NCI-H774 (cell line): Measurements from ENCODE around the gene BAIAP2.
A peak's percentile ranks its signal among the peaks of the same experiment; 100 is the strongest.

Source experiments
- DNase-seq: peaks from one replicate; lab custom pipeline; 2025; lab: John Stamatoyannopoulos, UW

Gene BAIAP2

DNA sequence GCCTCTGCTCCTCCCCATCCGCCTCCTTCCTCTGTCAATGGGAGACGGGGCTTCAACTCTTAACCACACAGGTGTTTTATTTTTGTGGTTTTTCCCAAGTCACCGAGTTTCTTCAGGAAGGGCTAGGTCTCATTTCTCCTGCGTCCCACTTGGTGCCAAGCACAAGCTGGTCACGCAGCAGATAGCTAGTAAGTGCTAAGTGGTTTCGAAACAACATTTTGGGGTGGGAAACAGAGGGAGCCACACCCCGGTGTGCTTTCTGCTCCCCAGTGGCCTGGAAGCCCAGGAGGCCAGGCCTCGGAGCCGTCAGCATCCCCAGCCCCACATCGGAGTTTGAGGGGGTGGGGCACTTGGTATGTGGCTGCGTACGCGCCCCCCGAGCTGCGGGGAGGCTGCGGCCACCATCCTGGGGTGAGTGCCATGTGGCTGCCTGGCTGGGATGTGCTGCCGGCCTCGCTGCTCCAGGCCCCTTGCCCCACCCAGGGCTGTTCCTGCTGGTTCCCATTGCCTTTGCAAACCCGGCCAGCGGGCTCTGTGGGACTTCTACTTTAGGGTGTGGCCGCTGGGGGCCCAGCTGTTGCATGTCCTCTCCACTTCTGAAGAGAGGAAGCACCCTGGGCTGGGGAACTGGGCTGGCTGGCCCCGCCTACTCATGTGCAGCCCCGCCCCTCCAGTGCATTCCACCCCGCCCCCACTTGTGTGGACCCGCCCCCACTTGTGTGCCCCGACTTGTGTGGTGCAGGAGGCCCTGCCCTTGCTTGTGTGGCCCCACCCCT, 55.6 kb downstream of the BAIAP2 start:
- DNase-seq, result peak; percentile 7

DNA sequence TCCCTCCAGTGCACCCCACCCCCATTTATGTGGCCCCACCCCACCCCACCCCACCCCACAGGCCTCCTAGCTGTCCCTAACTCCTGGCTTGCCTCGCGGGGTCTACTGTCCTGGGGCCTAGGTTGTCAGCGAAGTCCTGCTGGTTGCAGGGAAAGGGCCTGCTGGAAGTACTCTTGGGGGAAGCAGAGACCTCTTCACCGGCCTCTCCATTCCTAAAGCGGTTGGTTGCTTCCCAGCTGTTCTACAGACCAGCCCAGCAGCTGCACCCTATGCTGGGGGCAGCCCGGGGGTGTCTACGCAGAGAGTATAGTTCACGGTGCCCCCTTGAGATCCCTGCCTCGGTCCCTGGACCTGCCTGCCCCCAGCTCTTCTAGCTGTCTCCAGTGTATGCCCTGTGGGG, 56.2 kb downstream of the BAIAP2 start:
- no peak for DNase-seq

DNA sequence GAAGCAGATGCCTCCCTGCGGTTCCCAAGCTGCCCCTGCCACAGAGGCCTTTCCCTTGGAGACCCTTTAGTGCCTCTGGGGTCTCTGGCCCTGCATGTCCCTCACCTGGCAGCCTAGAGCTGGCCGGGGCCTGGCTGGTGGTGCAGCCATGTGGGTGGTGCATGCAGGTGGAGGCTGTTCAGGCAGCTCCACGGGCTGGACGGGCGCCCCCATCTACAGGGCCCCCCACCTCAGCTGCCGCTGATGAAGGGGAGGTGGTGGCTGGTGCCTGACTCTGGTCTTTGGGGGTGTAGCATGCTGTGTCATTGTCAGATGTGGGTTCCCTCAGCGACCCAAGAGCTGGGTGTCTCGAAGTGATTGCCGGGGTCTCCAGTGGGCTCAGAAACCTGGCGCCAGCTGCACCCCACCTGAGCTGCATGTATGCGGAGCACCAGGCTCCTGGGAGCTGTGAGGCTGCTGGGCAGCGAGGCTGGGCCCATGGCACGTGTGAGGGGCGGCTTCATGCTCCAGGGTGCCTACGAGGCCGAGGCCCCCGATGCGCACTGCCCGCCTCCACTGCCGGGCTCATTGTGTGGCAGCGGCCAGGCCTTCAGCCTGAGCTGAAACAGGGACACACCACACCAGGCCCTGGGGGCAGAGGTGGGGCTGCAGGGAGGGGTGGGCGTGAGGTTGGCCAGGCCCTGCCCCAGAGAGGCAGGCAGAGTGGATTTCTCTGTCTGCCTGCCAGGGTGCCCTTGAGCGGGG, 57.0 kb downstream of the BAIAP2 start:
- DNase-seq, result no peak

DNA sequence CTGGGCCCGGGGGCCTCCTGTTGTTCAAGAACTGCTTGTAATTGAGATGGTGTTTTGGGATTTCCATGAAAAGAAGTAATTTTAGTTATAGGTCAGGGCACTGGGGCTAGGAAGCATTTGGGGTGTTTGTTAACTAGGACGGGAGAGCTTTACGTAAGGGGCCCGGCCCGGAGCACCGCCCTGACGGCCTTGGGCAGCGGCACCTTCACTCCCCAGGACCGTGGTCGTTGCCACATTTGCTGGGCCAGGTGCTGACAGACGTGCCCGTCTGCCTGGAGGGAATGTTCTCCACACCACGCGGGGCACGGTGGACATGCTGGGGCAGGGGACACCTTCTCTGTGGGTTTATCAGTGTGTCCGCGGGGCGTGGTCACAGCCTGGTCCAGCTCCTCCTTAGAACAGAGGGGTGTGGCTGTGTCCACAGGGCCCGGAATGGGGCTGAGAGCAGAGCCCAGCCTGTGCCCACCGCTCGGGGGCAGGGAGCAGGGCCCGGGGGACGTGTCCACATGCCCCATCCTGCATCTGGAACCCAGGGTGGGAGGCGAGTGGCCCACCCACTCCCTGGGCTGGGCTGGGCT, 57.7 kb downstream of the BAIAP2 start:
- no peak for DNase-seq

DNA sequence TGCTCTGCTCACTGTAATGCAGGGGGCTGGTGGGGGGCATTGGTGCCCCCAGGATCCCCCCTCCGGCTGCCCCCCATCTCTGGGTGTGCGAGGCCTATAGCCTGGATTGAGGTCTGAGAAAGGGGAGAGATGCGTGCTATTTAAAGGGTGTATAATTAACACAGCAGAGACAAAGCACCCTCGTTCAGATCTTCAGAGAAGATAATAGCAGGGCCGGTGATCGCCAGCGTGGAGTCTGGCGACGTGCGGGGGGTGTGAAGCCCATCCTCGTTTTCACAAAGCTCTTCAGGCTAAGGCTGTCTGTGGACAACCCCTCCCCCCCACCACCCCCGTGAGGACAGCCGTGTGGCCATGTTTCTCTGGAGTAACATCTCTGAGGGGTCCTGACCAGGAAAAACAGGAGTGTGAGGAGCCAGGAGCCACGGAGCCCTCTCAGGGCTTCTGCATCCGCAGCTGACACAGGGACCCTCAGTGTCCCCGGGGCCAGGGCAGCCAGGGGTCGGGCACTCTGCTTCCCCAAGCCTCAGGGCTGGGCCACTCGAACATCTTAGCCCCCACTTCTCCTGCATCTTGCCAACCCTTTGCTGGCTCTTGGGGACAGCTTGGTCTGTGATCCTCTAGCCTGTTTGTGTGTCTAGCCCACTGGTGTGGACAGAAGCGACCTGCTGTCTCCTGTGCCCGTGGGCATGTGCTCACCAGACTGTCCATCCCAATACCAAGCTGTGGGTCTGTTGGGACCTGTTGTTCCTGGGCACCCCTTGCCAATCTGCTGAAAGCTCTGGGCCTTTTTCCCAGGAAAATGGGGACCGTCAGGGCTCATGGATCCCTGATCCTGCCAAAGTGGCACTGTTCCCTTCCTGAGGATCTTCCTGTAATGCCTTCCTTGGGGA, 58.9 kb downstream of the BAIAP2 start:
- no peak for DNase-seq

DNA sequence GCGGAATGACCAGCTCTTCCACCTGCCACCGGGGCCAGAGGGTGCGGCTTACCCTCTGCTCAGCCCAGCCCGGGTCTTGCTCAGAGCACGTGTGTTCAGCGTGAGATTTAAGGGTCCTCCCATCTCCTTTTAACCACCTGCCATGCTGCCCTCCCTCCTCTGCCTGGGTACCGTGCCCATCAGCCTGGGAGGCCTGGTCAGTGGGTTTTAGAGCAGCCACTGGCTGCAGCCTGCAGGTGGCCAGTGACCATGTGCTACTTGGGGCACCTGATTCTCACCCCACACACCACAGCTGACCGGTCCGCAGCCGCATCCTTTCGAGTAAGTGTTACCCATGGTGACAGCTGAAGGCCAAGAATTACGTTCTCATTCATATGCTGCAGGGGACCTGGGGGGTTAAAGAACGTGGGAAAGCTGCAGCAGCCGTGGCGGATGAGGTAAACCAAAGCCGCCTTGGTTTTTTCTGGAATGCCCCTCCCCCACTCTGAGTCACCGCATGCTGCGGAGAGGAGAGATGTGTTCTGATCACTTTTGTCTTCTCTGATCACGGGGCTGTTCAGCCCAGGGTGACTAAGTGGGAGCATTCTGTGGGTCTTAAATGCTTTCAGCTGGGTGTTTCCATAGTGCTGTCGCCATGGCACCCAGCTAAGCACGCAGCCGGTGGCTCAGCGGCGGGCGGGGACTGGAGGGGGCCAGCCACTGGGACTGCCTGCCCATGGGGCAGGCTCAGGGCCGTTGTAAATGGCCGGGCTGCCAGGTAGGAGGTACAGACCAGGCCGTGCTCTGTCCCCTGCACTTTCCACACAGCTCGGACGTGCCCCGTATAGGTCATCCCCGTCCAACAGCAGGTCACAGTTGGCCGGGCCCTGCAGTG, 59.8 kb downstream of the BAIAP2 start:
- peak; percentile 85 for DNase-seq

DNA sequence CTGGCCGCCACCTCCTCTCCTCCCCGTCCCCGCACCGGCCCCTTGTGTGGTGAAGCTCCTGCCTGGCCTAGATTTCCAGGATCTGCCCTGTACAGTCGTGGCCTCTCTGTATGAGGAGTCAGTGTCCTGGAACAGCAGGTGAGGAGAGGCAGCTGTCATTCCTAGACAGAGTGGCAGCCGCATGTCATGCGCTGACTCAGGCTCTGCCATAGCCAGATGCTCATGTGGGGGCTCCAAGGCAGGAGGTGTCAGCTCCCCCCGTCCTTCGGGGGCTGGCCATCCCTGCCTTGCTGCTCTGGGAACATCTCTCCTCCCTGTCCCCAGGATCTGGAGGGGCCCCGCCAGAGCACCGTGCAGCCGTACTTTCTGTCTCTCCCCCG, 60.4 kb downstream of the BAIAP2 start:
- DNase-seq, result no peak

DNA sequence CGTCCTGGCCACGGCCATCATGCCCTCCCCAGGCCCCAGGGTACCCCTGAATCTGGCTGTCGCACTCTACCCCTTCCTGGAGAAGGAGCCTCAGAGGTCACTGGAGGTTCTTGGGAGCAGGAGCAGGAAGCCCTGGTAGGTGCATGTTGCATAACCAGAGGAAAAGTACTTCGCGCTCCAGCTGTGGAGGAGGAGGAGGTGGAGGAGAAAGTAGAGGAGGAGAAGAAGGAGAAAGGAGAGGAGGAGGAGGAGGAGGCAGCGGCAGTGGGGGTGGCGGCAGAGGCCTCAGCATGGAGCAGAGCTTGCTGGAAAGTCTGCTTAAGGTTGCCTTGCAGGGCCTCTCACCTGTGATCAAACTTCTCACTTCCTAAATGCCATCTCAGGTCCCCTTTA, 61.8 kb downstream of the BAIAP2 start:
- no peak for DNase-seq

DNA sequence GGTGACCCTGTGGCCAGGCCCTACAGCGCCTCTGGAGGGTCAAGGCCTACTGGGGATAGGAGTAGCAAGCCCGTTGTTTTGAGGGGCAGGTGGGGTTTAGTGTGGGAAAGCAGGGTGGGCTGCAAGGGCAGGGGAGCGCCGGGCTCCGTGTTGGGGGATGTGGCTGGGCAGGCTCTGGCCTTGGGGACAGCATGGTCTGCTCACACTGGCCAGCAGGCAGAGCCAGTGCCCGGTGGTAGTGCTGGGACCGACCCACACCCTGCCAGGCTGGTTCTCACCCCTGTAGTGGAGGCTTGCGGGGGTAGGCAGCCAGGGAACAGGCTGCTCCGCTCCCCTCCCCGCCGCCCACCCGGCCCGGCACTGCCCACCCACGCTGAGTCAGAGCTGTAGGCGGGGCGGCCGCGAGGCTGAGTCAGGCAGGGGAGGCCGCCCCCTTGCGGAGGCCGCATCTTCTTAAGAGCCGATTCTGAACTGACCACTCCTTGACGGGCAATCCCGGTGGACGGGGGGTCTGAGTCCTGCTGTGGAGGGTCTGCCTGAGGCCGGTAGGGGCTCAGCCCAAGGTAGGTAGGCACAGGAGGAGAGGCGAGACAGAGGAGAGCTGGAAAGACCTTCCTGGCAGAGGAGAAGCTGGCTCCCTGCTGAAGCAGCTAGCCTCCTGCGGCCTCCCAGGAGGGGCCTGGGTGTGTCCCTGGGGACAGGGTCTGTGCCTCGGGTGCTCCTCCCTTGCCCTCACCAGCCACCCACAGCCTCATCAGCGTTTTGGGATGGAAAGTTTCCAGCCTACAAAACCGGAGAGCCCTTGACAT, 62.4 kb downstream of the BAIAP2 start:
- no peak for DNase-seq

DNA sequence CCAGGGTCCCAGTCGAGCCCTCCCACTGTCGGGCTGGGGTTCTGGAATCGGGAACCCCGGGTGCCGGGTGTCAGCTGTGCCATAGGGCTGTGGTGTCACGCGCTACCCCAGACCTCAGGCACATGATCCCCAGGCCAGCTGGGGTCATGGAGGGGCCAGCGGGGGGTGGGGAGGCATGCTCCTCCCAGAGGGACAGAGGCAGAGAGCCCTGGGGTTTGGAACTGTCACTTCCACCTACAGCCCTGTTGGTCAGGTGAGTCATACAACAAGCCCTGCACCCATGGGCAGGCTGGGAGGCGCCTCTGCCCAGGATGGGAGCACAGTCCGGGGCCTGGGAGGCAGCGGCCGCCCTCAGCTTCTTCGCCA, 63.0 kb downstream of the BAIAP2 start:
- DNase-seq, result no peak

DNA sequence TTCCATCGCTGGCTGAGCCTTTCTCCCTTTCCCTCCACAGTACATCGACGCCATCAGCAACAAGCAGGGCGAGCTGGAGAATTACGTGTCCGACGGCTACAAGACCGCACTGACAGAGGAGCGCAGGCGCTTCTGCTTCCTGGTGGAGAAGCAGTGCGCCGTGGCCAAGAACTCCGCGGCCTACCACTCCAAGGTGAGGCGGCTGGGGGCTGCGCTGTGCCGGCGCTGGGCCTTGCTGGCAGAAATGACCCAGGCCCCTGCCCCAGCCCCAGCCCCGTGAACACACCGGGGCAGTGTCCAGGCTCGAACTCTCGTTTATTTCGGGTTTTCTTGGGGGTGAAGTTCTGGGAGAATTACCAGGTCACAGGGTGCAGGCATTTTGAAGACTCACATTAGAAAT, 64.9 kb downstream of the BAIAP2 start:
- no peak for DNase-seq

DNA sequence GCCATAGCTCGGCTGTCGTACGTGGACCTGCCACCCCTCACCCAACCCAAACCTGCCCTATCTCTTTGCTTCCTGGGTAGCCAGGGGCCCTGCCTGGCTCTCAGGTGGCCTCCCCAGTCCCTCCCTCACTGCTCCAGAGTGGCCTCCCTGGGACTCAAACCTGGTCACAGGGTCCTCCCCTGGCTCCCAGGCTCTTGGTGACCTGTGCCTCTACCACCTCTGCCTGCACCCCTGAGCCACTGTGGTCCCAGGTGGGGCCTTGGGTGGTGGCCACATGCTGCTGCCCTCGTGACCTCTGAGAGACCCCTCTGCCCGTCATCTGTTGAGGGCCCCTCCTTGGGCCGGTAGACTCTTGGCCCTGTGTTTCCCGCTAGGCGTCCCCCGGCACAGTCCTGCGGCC, 65.7 kb downstream of the BAIAP2 start:
- DNase-seq, result no peak

DNA sequence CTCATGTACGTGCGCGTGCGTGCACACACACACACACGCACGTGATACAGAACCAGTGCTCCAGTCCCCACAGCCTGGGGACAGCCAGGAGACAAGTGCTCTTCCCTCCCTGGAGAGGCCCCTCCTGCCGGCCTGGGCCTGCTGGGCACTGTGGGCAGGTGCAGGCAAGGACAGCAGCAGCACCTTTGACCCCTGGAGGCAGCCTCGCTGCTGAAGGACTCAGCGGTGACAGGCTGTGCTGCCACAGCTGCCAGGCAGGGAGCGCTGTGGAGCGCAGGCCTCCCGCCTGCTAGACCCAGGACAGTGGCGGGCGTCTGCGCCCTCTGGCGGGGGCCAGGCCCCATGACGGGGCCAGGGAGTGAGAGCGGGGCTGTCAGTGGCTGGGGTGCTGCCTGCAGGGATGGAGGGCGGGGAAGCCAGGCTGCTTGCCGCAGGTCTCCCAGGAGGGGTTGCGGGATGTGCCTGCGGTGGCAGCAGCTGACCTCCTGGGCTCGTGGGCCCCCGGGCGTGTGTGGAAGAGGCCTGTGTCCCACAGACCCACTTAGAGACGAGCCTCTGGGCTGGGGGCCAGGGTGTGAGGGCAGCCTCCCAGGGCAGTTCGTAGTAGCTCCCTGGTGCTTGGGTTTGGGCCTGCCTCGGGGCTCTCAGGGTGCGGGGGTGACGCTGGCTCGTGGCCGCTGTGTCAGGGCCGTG, 66.8 kb downstream of the BAIAP2 start:
- DNase-seq, result peak; percentile 88

DNA sequence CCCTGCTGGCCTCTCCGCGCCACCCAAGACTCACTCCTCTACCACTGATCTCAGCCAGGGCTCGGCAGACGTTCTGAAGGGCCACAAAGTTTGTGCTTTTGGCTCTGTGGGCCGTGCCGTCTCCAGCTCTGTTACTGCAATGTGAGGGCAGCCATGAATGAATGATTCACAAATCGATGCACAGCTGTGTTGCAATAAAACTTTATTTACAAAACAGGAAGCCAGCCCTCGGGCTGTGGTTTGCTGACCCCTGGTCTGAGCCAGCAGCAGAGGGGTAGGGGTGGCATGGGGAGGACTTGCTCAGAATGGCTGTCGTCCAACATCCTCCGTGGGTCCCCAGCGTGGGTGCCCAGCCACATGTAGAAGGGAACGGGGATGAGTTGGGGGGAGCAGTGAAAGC, 67.4 kb downstream of the BAIAP2 start:
- DNase-seq, result no peak

DNA sequence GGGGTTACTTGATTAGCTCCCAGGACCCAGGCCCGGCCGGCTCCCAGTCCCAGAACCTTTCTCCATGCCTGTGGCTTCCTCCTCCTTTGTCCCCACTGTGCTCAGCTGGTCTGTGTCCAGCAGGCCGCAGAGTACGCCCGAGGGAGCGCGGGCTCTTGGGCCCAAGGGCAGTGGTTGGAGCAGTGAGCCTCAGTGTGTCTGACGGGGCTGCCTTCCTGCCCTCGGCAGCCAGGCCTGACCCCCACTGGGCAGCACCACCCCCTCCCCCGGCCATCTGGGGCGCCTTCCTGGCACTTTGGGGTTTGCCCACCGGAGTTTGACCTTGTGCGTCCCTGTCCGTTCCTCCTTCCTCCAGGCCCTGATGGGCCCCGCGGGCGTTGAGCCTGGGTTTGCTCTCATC, 67.9 kb downstream of the BAIAP2 start:
- no peak for DNase-seq

DNA sequence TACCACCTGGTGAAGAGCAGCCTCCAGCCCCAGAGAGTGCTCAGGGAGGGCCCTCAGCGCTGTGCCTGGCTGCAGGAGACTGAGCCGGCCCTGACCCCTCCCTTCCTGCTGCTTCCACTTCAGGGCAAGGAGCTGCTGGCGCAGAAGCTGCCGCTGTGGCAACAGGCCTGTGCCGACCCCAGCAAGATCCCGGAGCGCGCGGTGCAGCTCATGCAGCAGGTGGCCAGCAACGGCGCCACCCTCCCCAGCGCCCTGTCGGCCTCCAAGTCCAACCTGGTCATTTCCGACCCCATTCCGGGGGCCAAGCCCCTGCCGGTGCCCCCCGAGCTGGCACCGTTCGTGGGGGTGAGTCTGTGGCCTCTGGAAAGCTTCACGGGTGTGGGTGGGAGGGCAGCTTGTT, 68.4 kb downstream of the BAIAP2 start:
- DNase-seq, result no peak

DNA sequence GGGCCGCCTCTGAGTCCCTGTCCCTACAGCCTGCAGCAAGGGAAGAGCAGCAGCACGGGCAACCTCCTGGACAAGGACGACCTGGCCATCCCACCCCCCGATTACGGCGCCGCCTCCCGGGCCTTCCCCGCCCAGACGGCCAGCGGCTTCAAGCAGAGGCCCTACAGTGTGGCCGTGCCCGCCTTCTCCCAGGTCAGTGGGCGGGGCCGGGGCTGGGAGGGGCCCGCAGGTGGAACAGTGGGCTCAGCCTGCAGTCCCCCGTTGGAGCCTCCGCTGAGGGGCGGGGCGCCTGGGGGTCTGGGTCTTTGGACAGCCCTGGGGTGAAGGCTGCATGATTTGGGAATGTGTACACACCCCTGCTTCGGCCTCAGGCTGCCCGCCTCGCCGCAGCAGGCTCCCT, 71.8 kb downstream of the BAIAP2 start:
- no peak for DNase-seq

DNA sequence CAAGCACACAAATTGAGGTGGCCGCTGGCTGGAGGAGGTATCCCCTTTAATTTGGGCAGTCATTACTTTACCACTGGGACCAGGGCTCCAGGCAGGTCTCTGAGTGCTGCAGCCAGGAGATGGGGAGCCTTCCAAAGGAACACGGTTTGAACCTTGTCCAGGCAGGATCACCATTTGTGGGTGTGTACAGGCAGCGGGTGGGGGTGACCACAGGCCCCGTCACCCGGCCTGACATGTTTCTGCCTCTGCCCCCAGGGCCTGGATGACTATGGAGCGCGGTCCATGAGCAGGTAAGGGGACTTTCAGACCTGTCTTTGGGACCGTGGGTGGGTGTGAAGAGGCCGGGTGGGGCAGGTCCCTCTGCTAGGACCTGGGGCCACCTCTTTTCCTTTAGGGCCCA, 73.3 kb downstream of the BAIAP2 start:
- DNase-seq, result no peak

DNA sequence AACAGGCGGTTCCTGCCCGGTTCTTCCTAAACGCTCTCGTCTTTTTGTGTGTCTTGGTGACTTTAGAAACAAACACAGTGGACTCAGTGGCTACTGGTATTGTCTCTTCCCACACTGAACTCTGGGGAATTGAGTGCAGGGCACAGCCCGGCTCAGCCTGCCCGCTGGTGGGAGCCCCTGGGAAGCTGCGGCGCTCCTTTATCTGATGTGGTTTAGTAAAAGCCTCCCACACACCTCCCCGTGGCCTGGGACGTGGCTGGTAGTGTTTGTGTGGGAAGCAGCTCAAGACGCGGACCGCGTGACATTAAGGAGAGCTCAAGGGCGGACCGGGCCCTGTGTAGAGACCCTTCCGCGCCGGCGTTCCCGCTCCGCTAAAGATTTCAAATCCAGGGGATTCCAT, 75.0 kb downstream of the BAIAP2 start:
- no peak for DNase-seq

DNA sequence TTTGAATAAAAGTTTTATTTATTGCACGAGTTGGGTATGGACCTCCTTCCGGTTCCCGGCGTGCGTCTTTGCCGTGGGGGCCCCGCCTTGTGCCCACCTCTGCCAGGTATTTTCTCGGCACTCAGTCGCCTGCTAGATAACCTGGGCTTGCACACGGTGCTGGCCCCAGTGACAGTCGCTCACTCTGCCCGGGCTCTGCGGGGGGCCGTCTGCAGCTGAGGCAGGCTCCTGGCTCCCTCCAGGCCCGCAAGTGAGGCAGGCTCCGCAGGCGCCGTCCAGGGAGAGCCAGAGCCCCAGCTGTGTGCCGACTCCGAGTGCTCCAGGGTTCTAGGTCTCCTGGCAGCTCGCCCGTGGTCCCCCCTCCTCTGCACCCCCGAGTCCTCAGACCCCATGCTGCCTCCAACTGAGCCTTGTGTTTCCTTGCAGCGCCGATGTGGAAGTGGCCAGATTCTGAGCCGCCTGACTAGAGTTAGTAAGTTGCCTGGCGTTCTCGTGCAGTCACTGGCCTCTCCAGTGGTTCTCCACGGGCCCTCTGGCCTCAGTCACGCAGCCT, 75.6 kb downstream of the BAIAP2 start:
- DNase-seq, result no peak
